ENCODE results near the gene INTS6.

Gene INTS6

GRCh38 chr13:51405176-51405575 lies 47.7 kb downstream of the INTS6 start:
- DNase-seq, result no peak

DNA sequence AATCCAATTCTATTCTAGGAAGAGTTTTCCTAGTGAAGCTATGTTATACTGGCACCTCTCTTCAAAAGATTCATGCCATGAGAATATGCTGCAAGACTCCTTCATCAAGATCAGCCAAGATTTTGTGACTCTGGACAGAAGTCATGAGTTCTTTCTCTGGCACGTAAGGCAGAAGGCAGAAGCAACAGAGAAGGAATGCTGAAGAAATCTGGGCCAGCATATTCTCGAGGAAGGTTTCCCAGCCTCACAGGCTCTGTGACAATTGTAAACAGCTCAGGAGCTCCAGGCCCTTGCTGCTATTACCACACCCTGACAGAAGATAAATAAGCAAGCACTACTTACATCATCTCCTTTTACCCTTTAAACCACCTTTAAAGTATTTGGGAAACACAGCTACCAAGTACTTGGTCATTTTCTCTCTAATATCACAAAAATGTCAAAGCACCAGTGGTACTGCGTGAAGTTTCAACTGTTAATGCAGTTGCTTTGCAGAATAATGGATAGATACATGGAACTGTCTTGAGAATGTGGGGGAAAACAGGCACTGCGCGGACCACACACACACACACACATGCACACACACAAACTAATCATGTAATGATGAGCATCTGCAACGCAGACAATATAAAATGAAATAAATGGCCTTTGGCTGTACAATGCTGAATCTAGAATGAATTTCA lies 55.4 kb downstream of the INTS6 start:
- no peak for DNase-seq

DNA sequence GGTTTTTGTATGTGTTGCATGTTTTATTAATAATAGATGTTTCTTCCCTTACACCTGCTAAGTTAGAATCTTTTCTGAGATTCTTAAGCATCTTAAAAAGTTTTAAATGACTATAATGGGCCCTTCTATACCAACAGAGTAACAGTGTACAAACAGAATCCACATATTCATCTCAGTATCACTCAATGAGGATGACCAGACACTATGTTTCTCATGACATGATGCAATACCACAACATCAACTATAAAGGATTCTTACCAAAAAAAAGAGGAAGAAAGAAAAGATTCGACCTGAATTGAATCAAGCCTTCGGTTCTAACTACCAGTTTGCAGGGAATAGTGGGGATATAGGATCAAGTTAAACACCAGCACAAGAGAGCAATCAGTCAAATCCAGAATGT lies 56.5 kb downstream of the INTS6 start:
- DNase-seq, result no peak

DNA sequence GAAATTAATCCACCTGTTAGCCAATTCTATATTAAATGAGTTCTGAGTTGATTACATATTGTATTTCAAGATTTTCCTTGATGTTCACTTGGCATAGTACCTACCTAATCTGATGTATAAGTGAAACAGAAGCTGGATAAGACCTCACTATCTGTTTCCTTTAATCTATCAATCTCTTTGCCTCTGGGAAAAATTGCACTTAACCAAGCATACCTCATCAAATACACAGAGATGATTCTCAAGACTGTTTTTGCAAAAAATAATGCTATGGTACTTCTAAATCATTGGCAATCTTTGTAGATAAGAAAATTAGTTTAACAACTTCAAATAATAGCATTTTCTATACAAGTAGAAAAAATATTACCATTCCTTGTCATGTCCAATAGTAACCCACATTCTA lies 58.1 kb downstream of the INTS6 start:
- DNase-seq, result no peak

- no peak for DNase-seq
Measured at GRCh38 chr13:51385114-51385513, 67.7 kb downstream of the INTS6 start.

DNA sequence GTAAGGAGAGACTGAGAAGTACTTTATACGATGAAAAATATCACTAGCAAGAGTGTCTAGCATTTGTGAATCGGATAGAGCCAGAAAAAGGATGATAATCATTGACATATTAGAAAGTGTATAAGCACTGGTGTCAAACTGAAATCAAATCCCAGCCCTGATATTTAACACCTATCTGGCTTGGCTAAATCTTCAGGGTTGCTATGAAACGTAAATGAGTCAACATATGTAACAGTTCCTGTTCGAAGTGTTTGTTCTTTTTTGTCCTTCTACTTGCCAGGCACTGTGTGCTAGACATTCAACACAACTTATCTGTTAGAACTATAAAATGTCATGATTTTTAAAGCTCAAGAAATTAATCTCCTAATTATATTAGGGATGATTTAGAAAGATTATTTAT lies 72.6 kb downstream of the INTS6 start:
- DNase-seq, result peak in 1 of 2 experiments; percentile 23

GRCh38 chr13:51373451-51373850 lies 79.4 kb downstream of the INTS6 start:
- DNase-seq, result no peak

GRCh38 chr13:51371768-51372399 lies 81.0 kb downstream of the INTS6 start:
- no peak for DNase-seq

GRCh38 chr13:51370811-51371210 lies 82.0 kb downstream of the INTS6 start:
- DNase-seq, result no peak

- DNase-seq, result no peak
Measured at GRCh38 chr13:51370116-51370515, 82.7 kb downstream of the INTS6 start.

GRCh38 chr13:51364404-51365008 lies 88.3 kb downstream of the INTS6 start:
- DNase-seq, result no peak

DNA sequence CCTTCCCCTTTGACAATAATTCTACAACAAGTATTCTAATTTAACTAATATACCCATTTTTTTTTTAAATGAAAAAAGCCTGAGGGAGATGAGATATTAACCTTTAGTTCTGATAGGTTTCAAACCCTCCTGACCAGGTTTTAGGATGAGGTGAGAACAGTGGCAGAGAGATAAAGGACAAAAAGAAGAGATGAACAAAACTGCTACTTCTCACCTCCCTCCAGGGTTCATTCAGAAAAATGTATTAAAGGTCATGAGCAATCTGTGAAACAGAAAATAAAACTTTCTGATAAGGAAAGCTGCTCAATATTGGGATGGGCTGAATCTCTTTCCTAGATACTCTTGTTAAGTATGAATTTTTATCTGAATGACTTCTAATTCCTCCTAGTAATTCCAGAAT lies 89.2 kb downstream of the INTS6 start:
- DNase-seq, result no peak

GRCh38 chr13:51361106-51361505 lies 91.7 kb downstream of the INTS6 start:
- DNase-seq, result no peak

DNA sequence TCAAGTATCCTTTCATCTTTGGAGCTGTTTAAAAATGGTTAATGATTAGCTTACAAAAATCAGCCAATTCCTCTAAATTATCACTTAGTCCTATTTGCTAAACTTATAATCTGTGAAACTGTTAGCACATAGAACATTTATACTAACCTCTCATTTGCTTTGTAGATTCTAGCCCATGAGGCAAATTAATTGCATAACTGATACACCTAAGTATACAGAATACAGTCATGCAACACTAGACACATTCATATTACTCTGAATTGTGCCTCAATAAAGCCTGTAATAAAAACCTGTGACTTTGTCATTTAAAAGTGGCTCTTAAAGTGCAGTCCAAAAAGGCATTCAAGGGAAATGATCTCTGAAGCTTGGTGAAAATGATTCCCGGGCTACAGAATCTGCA lies 92.3 kb downstream of the INTS6 start:
- no peak for DNase-seq

DNA sequence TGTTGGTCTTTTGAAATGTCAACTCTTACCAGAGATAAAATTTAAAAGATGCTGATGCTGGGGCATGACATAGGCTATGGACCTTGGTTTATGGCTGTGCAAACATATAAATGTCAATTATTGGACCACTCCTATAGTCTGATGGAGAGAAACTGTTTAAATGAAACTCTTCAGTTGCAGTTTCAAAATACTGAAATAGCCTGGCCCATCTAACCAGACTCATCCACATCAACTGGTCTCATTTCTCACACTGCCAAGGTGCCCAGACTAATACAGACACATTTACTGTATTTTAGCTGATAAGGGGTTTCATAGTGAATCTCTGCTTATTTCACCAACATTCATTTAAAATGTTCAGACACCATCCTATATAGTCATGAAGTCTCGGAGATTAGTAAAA lies 93.5 kb downstream of the INTS6 start:
- DNase-seq, result no peak

DNA sequence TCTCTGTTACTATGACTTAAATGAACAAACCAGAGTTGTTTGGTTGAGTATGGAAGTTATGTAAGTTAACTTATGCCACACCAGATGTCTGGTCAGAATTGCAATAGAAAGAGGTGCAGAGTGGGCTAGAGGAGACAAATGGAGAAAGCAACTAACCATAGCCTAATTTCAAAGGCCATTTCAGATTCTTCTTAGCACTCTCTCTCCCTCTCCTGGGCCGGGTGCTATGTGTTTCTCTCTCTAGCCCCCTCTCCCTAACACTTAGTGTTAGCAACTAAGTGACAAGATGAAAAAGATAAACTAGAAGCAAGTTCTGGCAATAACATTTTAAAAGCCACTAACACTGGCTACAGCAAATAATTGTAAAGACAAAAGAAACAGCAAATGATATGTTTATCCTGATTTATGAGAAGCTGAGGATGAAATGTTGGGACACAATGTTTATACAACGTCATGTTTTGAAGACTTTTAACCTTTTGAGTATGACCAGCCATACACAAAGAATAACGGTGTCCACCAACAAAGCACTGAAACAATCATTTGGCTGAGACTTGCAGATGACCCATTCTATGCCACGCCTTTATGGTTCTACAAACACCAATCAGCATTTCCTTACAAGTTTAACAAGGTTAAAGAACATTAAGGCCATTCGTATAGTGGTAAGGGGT lies 94.8 kb downstream of the INTS6 start:
- no peak for DNase-seq

DNA sequence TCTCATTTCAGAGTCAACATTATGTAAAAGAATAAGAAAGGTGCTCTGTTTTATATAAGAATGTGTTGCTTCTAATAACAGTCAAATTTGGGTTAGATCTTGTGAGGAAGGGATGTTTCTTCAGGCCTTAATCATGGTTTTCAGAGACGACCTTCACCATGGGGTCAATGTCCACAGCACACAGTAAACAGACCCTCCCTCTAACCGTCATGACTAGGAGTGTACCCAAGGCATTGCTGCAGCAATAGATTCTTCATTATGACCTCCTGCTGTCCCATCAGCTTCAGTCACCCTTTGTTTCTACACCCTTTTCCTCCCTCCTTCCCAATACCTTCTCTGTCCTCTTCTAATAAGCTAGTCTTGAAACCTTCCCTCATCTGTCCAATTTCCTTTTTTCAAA lies 97.6 kb downstream of the INTS6 start:
- no peak for DNase-seq

DNA sequence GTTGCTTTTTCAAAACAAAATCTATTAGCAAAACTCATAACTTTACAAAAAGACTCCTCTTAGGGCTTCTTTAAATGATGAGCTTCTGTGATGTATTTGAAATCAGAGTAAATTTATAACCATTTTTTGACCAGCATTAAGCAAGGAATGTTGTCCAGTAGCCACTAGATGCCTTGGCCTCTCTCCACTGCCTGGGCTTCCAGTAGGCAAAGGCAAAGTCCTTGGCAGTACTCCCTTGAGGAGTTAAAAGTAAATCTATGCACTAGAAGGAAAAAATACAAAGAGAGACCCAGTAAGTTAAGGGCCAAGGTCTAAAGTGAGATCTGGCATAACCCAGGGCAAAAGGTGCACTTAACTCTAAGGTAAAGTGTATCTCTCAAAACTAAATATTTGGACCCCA lies 103.8 kb downstream of the INTS6 start:
- DNase-seq, result no peak

DNA sequence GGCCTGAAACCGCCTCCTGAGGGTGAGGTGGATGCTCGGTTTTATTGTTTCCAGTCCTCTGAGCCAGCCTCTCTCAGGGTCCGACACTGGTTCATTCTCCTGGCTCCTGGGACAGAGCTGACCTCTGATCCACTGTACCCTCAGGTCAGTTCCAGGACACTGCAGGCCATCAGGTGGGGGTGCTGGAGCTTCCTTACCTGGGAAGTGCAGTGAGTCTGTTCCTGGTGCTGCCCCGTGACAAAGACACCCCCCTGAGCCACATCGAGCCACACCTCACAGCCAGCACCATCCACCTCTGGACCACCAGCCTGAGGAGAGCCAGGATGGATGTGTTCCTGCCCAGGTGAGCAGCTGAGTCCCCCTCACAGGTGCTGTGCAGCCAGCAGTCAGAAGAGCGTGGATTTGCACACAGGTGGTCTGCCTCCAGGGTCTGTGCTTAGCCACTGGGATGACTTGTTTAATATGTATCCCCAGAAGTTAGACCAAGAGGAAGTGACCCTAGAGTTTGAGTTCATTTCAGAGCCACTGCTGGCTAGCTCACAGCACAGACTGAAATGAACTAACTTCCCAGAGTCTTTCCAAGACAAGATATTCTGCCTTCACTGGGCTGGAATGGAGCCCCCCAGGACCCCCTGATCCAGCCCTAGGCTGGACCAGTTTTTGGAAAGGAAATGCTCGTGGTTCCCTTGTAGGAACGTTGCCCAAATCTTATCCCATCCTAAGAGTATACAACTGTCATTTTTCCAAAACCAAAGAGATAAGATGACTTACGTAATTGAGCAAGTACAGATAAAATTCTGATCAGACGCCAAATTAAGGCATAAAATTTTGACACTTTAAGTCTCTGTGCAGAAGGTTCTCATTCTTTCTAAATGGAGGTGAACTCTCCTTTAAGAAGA lies 104.5 kb downstream of the INTS6 start:
- no peak for DNase-seq

DNA sequence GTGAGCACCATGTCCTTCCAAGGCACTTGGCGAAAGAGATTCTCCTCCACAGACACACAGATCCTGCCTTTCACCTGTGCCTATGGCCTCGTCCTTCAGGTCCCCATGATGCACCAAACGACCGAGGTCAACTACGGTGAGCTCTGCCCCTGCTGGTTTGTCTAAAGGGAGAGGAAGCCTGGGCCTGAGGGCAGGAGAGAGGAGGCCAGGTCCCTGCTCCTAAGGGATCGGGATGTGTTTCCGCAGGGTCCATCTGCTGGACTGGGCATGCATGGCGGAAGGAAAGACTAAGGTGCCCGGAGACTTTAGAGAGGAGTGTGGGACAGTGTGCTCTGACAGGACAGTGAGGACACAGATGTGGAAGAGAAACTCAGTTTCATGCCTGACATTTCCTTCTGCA lies 105.7 kb downstream of the INTS6 start:
- no peak for DNase-seq

GRCh38 chr13:51346397-51346796 lies 106.4 kb downstream of the INTS6 start:
- DNase-seq, result no peak

DNA sequence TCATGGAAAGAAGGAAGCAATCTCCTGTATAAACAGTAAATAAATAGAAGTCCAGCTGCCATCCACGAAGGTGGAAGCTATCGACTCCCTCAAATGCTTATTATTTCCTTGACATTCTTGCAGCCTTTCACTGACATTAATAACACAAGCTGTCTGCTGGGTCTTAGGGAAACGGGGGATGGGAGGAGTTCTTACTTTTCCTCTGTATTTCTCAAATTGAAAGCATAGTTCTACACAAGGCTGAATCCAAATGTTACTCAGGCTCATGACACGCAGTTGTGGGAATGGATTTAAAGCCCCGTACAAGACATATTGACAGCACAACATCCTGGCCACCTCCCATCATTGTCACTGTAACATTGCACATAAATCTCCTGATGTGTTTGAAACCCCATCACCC lies 109.4 kb downstream of the INTS6 start:
- DNase-seq, result no peak

- DNase-seq, result no peak
Measured at GRCh38 chr13:51342706-51343105, 110.1 kb downstream of the INTS6 start.
